Prostate gland (tissue), 2 donors: ENCODE data around the gene ROGDI. TPM values are rescaled to one million over a fixed set of nuclear protein-coding genes. Genes with fewer than 3 reads are reported as not detected.

ENCODE experiments used
- DNase-seq: peaks from one replicate; pipeline ENCODE4 v3.0.0-alpha.2; 2019; ENCODE audit warnings: low spot score
- H3K27ac ChIP-seq, 2 donors: fragments of 200-600 bp; sonication (generic); 2 replicates each; pipeline ENCODE4 v1.5.1; 2017 to 2019
- H3K27me3 ChIP-seq: fragments of 200-600 bp; sonication (generic); replicated peaks from 2 replicates; pipeline ENCODE4 v1.5.1; 2019; ENCODE audit not compliant: insufficient read depth
- H3K36me3 ChIP-seq, 2 donors: fragments of 200-600 bp; sonication (generic); 1 replicate in 1 of 2; 2 replicates in 1 of 2; pipeline versions ENCODE4 v1.5.1 to v1.8.1; 2017 to 2019
- H3K4me1 ChIP-seq: fragments of 200-600 bp; sonication (generic); replicated peaks from 2 replicates; pipeline ENCODE4 v1.5.1; 2019
- H3K4me3 ChIP-seq, 2 donors: fragments of 200-600 bp; sonication (generic); 2 replicates each; pipeline ENCODE4 v1.5.1; 2017 to 2019
- H3K9me3 ChIP-seq: fragments of 200-600 bp; sonication (generic); 2 replicates; pipeline ENCODE4 v1.5.1; 2017
- POLR2A ChIP-seq: fragments of 450-650 bp; IDR thresholded peaks from one replicate; pipeline ENCODE4 v1.6.1; 2016; ENCODE audit warnings: antibody characterized with exemption, mild to moderate bottlenecking
- POLR2AphosphoS5 ChIP-seq: sonication (generic); formaldehyde crosslinking; IDR thresholded peaks from one replicate; pipeline ENCODE4 v1.6.1; 2017; ENCODE audit warnings: antibody characterized with exemption
- WGBS: methylation state at CpG from one replicate; pipeline ENCODE4 v1.1.5; 2018; 5-methylcytosine and 5-hydroxymethylcytosine counted together
- intact Hi-C: fragments of 100-400 bp; cut with DNase I; formaldehyde crosslinking; loops from one replicate; pipeline ENCODE4 v1.14.2; 2022
- total RNA-seq, 2 donors: library from RNA; depleted of rRNA; stranded (reverse); fragments of >200 nt; gene quantifications; one replicate each; pipeline ENCODE4 v1.1.0, GENCODE V29; 2016
- TF ChIP-seq, protein P1 (sequence below), 4 experiments: fragments of 200-600 bp in 2 of 4; fragments of 450-650 bp in 2 of 4; sonication (generic) in 2 of 4; IDR thresholded peaks; 1 replicate in 3 of 4; 2 replicates in 1 of 4; pipeline ENCODE4 v1.5.1; 2016 to 2019; ENCODE audit warnings: antibody characterized with exemption in 4 of 4, mild to moderate bottlenecking in 2 of 4, moderate library complexity in 2 of 4

ROGDI gene
- total RNA-seq, 2 donors from 2014 or later: 37.5 to 46.9 TPM

DNA sequence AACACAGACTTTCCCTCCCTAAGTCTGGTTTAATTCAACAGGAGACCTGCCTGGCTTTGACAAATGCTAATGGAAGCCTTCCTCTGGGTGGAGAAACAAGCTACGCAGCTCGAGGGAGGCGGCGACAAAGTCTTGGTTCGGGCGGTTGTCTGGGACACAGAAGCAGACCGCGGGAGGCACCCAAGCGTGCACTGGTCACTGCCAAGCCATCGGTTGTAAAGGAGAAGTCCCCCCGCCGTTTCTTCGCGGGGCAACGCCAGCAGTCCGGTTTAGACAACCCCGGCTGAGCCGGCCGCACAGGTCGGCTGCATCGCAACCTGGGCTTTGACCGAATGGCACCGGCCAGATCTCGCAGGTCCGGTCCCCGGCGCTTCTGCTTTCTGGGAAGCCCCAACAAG is 44.1 kb upstream of the ROGDI start:
- no peaks in the 10 kb centered on the region for H3K27me3 ChIP-seq
- H3K36me3 ChIP-seq: peaks cover 6 to 12% of the 10 kb centered on the region in 2 donors
- H3K27ac ChIP-seq: peak overlapping the region; percentile 91 to 96
- peaks cover 13% of the 10 kb centered on the region for H3K4me1 ChIP-seq
- TF ChIP-seq POLR2A: peak; percentile 39
- TF ChIP-seq, protein P1, sequence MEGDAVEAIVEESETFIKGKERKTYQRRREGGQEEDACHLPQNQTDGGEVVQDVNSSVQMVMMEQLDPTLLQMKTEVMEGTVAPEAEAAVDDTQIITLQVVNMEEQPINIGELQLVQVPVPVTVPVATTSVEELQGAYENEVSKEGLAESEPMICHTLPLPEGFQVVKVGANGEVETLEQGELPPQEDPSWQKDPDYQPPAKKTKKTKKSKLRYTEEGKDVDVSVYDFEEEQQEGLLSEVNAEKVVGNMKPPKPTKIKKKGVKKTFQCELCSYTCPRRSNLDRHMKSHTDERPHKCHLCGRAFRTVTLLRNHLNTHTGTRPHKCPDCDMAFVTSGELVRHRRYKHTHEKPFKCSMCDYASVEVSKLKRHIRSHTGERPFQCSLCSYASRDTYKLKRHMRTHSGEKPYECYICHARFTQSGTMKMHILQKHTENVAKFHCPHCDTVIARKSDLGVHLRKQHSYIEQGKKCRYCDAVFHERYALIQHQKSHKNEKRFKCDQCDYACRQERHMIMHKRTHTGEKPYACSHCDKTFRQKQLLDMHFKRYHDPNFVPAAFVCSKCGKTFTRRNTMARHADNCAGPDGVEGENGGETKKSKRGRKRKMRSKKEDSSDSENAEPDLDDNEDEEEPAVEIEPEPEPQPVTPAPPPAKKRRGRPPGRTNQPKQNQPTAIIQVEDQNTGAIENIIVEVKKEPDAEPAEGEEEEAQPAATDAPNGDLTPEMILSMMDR (IDR thresholded peaks at IDR 0.05): no peak
- peak; percentile 46 for TF ChIP-seq POLR2AphosphoS5
- peak; percentile 43 for DNase-seq
- under 1% methylated on average over 18 of the region's 27 CpGs for WGBS
- H3K9me3 ChIP-seq: no peaks in the 10 kb centered on the region
- intact Hi-C loops: loop anchor here (5.0 to 10.0 kb wide), 2 partner anchors 111 to 112 kb away; partner anchors contain the start of genes ANKS3, DNAAF8 and SEC14L5
- peak overlapping the region; percentile 94 to 98 for H3K4me3 ChIP-seq

DNA sequence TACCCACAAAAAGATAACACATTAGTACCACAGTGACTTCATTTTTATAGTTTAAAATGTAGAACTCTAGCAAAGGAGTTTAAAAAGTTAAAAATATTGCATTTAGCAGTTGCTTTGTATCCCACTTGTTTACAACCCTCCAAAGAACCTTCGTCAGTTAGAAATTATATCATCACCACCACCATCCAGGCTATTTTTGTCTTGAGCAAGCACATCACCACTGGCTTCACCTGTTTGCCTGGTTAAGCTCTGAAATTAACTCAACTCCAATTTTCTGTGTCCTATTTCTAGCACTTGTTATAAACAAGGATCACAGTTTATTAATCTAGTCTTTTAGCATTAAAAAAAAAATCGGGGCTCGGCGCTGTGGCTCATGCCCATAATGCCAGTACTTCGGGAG is 38.6 kb upstream of the ROGDI start:
- Histone ChIP-seq H3K4me3 (no peak overlapping the region), H3K4me1 (peaks cover 11% of the 10 kb centered on the region), H3K9me3 (no peaks in the 10 kb centered on the region), H3K27me3 (no peaks in the 10 kb centered on the region), H3K27ac (no peak overlapping the region), H3K36me3 (peaks cover 6 to 17% of the 10 kb centered on the region in 2 donors)
- intact Hi-C loops: loop anchor here (10.0 kb wide), 1 partner anchor 106 kb away; the partner anchor contains the start of genes ANKS3 and DNAAF8
- TF ChIP-seq, protein P1 (IDR thresholded peaks at IDR 0.05): no peak
- TF ChIP-seq POLR2AphosphoS5 (no peak), POLR2A (no peak)
- no peak for DNase-seq
- WGBS: 79% methylated on average over 5 of the region's 5 CpGs

DNA sequence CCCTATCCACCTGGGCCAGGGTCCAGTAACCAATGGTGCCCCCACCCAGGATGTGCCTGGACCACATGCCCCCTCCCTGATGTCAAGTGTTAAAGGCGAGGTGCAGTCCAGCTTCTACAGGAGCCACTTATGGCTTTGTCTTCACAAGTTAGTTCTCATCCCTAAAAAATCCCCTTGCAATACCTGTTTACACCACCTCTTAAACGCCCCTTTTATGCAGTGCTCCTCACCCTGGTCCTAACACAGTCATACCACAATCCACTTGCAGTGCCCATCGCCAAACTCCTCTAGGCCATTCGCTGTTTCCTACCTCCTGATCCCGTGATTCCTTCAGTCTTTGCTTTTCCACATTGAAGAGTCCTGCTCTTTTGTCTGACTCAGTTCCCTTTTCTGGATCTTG is 37.5 kb upstream of the ROGDI start:
- peaks cover 6 to 17% of the 10 kb centered on the region in 2 donors for H3K36me3 ChIP-seq
- WGBS: 85% methylated on average over 5 of the region's 5 CpGs
- H3K9me3 ChIP-seq: no peaks in the 10 kb centered on the region
- no peaks in the 10 kb centered on the region for H3K27me3 ChIP-seq
- no peak overlapping the region for H3K27ac ChIP-seq
- peaks cover 2% of the 10 kb centered on the region for H3K4me1 ChIP-seq
- intact Hi-C loops: loop anchor here (10.0 kb wide), 1 partner anchor 105 kb away; the partner anchor contains the start of genes ANKS3 and DNAAF8
- TF ChIP-seq POLR2A: no peak
- TF ChIP-seq, protein P1 (IDR thresholded peaks at IDR 0.05): no peak
- no peak for TF ChIP-seq POLR2AphosphoS5
- no peak for DNase-seq
- H3K4me3 ChIP-seq: no peak overlapping the region

DNA sequence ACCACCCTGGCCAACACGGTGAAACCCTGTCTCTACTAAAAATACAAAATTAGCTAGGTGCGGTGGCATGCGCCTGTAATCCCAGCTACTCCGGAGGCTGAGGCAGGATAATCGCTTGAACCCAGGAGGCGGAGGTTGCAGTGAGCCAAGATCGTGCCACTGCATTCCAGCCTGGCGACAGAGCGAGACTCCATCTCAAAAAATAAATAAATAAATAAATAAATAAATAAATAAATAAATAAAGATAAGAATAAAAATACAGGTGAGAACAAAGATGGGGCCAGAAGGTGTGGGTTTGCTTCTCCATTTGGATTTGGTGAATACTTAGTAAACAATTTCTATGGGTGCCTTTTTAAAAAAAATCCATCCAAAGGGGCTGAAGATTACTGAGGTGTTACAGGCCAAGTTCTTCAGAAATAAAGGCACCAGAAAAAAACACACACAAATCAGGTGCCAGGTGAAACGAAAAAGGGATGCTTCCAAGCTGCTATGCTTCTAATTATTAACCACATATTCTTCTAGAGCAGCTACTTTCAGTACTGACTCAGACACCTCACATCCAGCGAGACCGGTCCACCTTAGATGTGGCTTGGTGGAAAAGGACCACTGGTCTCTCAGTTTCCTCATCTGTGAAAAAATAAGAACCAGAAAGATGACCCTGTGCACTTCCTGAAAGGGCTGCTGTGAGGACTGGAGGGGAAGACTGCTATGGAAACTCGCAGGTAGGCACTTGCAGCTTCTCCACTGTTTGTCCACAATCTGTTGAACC is 35.5 kb upstream of the ROGDI start:
- Histone ChIP-seq H3K9me3 (no peaks in the 10 kb centered on the region), H3K36me3 (peaks cover 4 to 11% of the 10 kb centered on the region in 2 donors), H3K4me1 (peaks cover under 1% of the 10 kb centered on the region), H3K27ac (no peak overlapping the region), H3K27me3 (no peaks in the 10 kb centered on the region), H3K4me3 (no peak overlapping the region)
- DNase-seq: no peak
- 87% methylated on average over 13 of the region's 13 CpGs for WGBS
- intact Hi-C loops: no loop called here
- TF ChIP-seq POLR2AphosphoS5 (no peak), POLR2A (no peak)
- TF ChIP-seq, protein P1 (IDR thresholded peaks at IDR 0.05): no peak
